ENCODE data around the gene CERCAM. TPM values are rescaled to one million over a fixed set of nuclear protein-coding genes. Genes with fewer than 3 reads are reported as not detected.
"Not testable (repeated sequence)": the region's sequence is repeated elsewhere in the genome, so short reads cannot be mapped to it uniquely, and the experiment has no call there.

Gene CERCAM
- total and polyA plus RNA-seq, 4 donors, result 27.5 to 74.1 (median 40.5) TPM

- H3K27ac ChIP-seq (ENCODE audit: low read depth, low read length); H3K4me3 ChIP-seq (ENCODE audit: low read depth, low read length); H3K9me3 ChIP-seq (ENCODE audit: control insufficient read depth, insufficient read depth, low read length); H3K27me3 ChIP-seq (ENCODE audit: control insufficient read depth, insufficient read depth, low read length); DNase-seq (ENCODE audit: low read depth in 4 of 6, low spot score in 6 of 6): not testable (repeated sequence)
- Histone ChIP-seq H3K4me1 (ENCODE audit: control insufficient read depth, insufficient read depth, low read length) (peaks cover 26% of the 10 kb centered on the region), H3K36me3 (ENCODE audit: control insufficient read depth, insufficient read depth, low read length) (peaks cover 31% of the 10 kb centered on the region)
- 54% methylated on average over 2 of the region's 6 CpGs for WGBS (ENCODE audit: insufficient coverage)
Observed at GRCh38 chr9:128423356-128423755, 2.7 kb downstream of the CERCAM start.

GRCh38 chr9:128424268-128424780 is 3.7 kb downstream of the CERCAM start:
- 97% methylated on average over 14 of the region's 15 CpGs for WGBS (ENCODE audit: insufficient coverage)
- no peak for DNase-seq (ENCODE audit: low read depth in 4 of 6, low spot score in 6 of 6)
- Histone ChIP-seq H3K36me3 (ENCODE audit: control insufficient read depth, insufficient read depth, low read length) (peaks cover 39% of the 10 kb centered on the region), H3K27ac (ENCODE audit: low read depth, low read length) (no peak overlapping the region), H3K9me3 (ENCODE audit: control insufficient read depth, insufficient read depth, low read length) (no peaks in the 10 kb centered on the region), H3K4me3 (ENCODE audit: low read depth, low read length) (no peak overlapping the region), H3K4me1 (ENCODE audit: control insufficient read depth, insufficient read depth, low read length) (peaks cover 20% of the 10 kb centered on the region), H3K27me3 (ENCODE audit: control insufficient read depth, insufficient read depth, low read length) (peaks cover under 1% of the 10 kb centered on the region)

DNA sequence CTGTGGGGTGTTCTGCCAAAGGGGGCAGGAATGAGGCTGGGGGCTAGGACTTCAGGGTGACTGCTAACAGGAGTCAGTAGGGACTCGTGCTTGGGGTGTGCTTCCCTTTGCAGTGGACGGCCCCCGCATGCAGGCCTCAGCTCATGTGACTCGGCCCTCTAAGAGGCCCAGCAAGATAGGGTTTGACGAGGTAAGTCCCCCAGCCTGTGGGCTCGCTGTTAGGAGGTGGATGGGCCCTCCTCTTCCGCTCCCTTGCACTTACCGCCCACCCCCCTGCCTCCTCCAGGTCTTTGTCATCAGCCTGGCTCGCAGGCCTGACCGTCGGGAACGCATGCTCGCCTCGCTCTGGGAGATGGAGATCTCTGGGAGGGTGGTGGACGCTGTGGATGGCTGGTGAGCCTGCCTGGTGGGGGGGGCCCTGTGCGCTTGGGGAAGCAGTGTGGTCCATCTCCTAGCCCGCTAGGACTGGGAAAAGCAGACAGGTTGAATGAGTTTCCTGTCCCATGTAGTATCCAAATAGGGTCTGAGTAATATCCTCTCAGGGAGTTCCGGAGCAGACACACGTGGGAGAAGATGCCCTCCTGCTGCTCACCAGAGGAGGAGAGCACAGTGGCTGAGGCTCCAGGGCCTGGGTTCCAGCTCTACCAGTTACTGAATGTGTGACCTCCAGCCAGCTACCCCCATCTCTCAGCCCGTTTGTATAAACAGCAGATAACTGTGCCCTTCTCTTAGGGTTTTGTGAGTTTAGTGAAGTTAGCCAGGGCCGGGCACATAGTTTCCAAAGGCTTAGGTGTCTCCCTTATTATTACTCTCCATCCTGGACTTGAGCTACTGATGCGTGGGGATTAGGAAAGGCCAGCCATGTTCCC is 8.2 kb downstream of the CERCAM start:
- H3K36me3 ChIP-seq (ENCODE audit: control insufficient read depth, insufficient read depth, low read length), result peaks cover 46% of the 10 kb centered on the region
- H3K9me3 ChIP-seq (ENCODE audit: control insufficient read depth, insufficient read depth, low read length), result no peaks in the 10 kb centered on the region
- WGBS (ENCODE audit: insufficient coverage), result 72% methylated on average over 14 of the region's 22 CpGs
- no peaks in the 10 kb centered on the region for H3K27me3 ChIP-seq (ENCODE audit: control insufficient read depth, insufficient read depth, low read length)
- H3K4me1 ChIP-seq (ENCODE audit: control insufficient read depth, insufficient read depth, low read length), result no peaks in the 10 kb centered on the region
- DNase-seq (ENCODE audit: low read depth in 4 of 6, low spot score in 6 of 6), result no peak
- no peak overlapping the region for H3K27ac ChIP-seq (ENCODE audit: low read depth, low read length)
- no peak overlapping the region for H3K4me3 ChIP-seq (ENCODE audit: low read depth, low read length)

DNA sequence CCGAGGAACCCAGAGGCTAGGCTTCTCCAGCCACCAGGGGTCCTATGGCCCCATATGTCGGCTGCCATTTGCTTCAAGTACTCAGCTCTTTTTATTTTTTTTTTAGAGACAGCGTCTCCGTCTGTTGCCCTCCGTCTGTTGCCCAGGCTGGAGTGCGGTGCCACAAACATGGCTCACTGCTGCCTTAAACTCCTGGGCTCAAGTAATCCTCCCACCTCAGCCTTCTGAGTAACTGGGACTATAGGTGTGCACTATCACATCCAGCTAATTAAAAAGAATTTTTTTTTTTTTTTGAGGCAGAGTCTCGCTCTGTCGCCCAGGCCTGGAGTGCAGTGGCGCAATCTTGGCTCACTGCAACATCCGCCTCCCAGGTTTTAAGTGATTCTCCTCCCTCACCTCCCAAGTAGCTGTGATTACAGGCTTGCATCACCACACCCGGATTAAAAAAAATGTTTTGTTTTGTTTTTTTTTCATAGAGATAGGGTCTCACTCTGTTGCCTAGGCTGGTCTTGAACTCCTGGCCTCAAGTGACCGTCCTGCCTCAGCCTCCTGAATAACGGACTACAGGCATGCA is 8.9 kb downstream of the CERCAM start:
- DNase-seq (ENCODE audit: low read depth in 4 of 6, low spot score in 6 of 6), result no peak
- Histone ChIP-seq H3K4me1 (ENCODE audit: control insufficient read depth, insufficient read depth, low read length) (no peaks in the 10 kb centered on the region), H3K27ac (ENCODE audit: low read depth, low read length) (no peak overlapping the region), H3K27me3 (ENCODE audit: control insufficient read depth, insufficient read depth, low read length) (no peaks in the 10 kb centered on the region), H3K9me3 (ENCODE audit: control insufficient read depth, insufficient read depth, low read length) (no peaks in the 10 kb centered on the region), H3K36me3 (ENCODE audit: control insufficient read depth, insufficient read depth, low read length) (peaks cover 46% of the 10 kb centered on the region), H3K4me3 (ENCODE audit: low read depth, low read length) (no peak overlapping the region)
- 80% methylated on average over 6 of the region's 13 CpGs for WGBS (ENCODE audit: insufficient coverage)

DNA sequence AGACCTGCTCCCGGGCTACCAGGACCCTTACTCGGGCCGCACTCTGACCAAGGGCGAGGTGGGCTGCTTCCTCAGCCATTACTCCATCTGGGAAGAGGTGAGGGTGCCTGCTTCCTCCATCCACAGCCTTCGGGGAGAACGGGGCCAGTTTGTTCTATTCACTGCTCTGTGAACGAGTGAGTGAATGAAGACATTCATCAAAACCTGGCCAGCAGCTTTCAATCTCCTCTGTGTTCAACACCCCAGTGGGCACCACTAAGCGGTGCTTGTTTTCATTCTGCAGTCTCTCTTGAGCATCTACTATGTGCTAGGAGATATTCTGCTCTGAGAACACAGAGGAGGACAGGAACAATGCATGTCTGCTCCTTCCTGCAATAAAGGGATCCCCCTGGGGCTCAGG is 10.6 kb downstream of the CERCAM start:
- 95% methylated on average over 5 of the region's 8 CpGs for WGBS (ENCODE audit: insufficient coverage)
- H3K27me3 ChIP-seq (ENCODE audit: control insufficient read depth, insufficient read depth, low read length), result no peaks in the 10 kb centered on the region
- peaks cover 51% of the 10 kb centered on the region for H3K36me3 ChIP-seq (ENCODE audit: control insufficient read depth, insufficient read depth, low read length)
- H3K4me1 ChIP-seq (ENCODE audit: control insufficient read depth, insufficient read depth, low read length), result no peaks in the 10 kb centered on the region
- H3K9me3 ChIP-seq (ENCODE audit: control insufficient read depth, insufficient read depth, low read length), result no peaks in the 10 kb centered on the region
- no peak overlapping the region for H3K4me3 ChIP-seq (ENCODE audit: low read depth, low read length)
- no peak overlapping the region for H3K27ac ChIP-seq (ENCODE audit: low read depth, low read length)
- DNase-seq (ENCODE audit: low read depth in 4 of 6, low spot score in 6 of 6), result no peak

GRCh38 chr9:128434340-128434739 is 13.7 kb downstream of the CERCAM start:
- H3K9me3 ChIP-seq (ENCODE audit: control insufficient read depth, insufficient read depth, low read length), result no peaks in the 10 kb centered on the region
- no peak for DNase-seq (ENCODE audit: low read depth in 4 of 6, low spot score in 6 of 6)
- peaks cover 8% of the 10 kb centered on the region for H3K4me1 ChIP-seq (ENCODE audit: control insufficient read depth, insufficient read depth, low read length)
- H3K27me3 ChIP-seq (ENCODE audit: control insufficient read depth, insufficient read depth, low read length), result no peaks in the 10 kb centered on the region
- H3K36me3 ChIP-seq (ENCODE audit: control insufficient read depth, insufficient read depth, low read length), result peaks cover 37% of the 10 kb centered on the region
- 89% methylated on average over 17 of the region's 17 CpGs for WGBS (ENCODE audit: insufficient coverage)
- H3K4me3 ChIP-seq (ENCODE audit: low read depth, low read length), result no peak overlapping the region
- H3K27ac ChIP-seq (ENCODE audit: low read depth, low read length), result no peak overlapping the region

DNA sequence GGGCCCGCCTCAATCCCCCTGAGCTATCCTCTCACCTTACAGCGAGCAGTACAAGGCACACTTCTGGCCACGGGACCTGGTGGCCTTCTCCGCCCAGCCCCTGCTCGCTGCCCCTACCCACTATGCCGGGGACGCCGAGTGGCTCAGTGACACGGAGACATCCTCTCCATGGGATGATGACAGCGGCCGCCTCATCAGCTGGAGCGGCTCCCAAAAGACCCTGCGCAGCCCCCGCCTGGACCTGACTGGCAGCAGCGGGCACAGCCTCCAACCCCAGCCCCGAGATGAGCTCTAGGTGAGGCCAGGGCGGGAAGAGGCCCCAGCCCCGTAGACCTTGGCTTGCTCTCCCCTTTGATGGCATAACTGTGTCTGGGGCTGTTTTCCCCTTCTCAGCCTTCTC is 15.0 kb downstream of the CERCAM start:
- WGBS (ENCODE audit: insufficient coverage), result 85% methylated on average over 17 of the region's 18 CpGs
- no peak overlapping the region for H3K27ac ChIP-seq (ENCODE audit: low read depth, low read length)
- H3K4me1 ChIP-seq (ENCODE audit: control insufficient read depth, insufficient read depth, low read length), result peaks cover 8% of the 10 kb centered on the region
- no peak for DNase-seq (ENCODE audit: low read depth in 4 of 6, low spot score in 6 of 6)
- H3K4me3 ChIP-seq (ENCODE audit: low read depth, low read length), result no peak overlapping the region
- H3K9me3 ChIP-seq (ENCODE audit: control insufficient read depth, insufficient read depth, low read length), result no peaks in the 10 kb centered on the region
- peaks cover 37% of the 10 kb centered on the region for H3K36me3 ChIP-seq (ENCODE audit: control insufficient read depth, insufficient read depth, low read length)
- H3K27me3 ChIP-seq (ENCODE audit: control insufficient read depth, insufficient read depth, low read length), result no peaks in the 10 kb centered on the region

DNA sequence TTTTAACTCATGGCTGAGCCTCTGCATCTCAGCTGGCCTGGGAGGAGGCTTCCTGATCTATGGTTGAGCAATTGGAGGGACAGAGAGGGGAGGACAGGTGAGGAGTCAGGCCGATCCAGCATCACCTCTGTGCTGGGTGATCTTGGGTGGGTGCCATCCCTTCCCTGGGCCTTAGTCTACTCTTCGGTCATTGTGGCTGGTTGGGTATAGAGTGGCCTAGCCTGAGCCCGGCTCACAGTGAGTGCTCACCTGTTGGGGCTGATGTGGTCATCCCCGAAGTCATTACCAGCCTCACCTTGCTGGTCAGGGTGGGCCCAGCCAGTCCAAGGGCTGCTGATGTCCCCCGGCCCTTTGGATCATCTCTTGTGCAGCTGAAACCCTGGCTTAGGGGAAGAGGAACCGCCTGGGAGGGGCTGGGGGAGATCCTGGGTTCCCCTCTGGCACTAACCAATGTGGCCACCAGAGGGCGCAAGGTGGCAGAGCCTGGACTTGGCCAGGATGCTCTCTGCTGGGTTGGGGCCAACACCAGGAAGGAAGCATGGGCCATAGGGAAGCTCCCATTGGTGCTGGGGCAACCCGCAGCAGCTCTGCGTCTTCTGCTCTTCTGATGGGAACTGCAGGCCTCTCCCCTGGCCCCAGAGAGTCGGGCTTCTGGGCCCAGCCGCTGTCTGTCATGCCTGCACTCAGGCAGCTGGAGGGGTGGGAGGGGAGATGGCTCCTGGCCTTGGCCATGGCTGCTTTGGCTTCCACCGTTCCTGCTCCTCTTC is 17.9 kb downstream of the CERCAM start:
- Histone ChIP-seq H3K4me1 (ENCODE audit: control insufficient read depth, insufficient read depth, low read length) (peaks cover 8% of the 10 kb centered on the region), H3K4me3 (ENCODE audit: low read depth, low read length) (no peak overlapping the region), H3K27me3 (ENCODE audit: control insufficient read depth, insufficient read depth, low read length) (no peaks in the 10 kb centered on the region), H3K36me3 (ENCODE audit: control insufficient read depth, insufficient read depth, low read length) (peaks cover 25% of the 10 kb centered on the region), H3K27ac (ENCODE audit: low read depth, low read length) (no peak overlapping the region), H3K9me3 (ENCODE audit: control insufficient read depth, insufficient read depth, low read length) (no peaks in the 10 kb centered on the region)
- WGBS (ENCODE audit: insufficient coverage), result 33% methylated on average over 12 of the region's 12 CpGs
- DNase-seq (ENCODE audit: low read depth in 4 of 6, low spot score in 6 of 6), result peak in 2 of 6 donors; percentile 85 to 89

DNA sequence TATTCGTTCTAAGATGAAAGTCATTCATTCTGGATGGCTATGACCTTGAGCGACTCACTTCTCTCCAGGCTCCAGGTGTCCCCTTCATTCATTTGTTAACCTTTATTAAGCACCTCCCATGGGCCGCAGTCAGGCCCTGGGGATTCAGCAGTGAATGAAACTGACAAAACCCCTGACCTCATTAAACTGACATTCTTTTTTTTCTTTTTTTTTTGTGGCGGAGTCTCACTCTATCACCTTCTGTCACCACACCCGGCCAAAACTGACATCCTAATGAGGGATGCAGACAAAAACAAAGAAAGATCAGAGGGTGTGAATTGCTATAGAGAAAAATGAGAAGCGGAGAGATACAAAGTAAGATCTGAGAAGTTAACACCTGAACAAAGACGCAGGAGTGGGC is 18.6 kb downstream of the CERCAM start:
- Histone ChIP-seq H3K4me1 (ENCODE audit: control insufficient read depth, insufficient read depth, low read length) (peaks cover 8% of the 10 kb centered on the region), H3K27ac (ENCODE audit: low read depth, low read length) (no peak overlapping the region), H3K36me3 (ENCODE audit: control insufficient read depth, insufficient read depth, low read length) (peaks cover 18% of the 10 kb centered on the region), H3K27me3 (ENCODE audit: control insufficient read depth, insufficient read depth, low read length) (no peaks in the 10 kb centered on the region), H3K9me3 (ENCODE audit: control insufficient read depth, insufficient read depth, low read length) (no peaks in the 10 kb centered on the region), H3K4me3 (ENCODE audit: low read depth, low read length) (no peak overlapping the region)
- 94% methylated on average over 5 of the region's 7 CpGs for WGBS (ENCODE audit: insufficient coverage)
- no peak for DNase-seq (ENCODE audit: low read depth in 4 of 6, low spot score in 6 of 6)

All from spinal cord (tissue), 10 donors.